GM21515 (cell line): ENCODE measurements around the gene CORO1C.

ENCODE experiments used
- ATAC-seq: cut with Tn5 transposase; IDR thresholded peaks from one replicate; pipeline ENCODE4 v1.9.1; 2021; ENCODE audit not compliant: unreplicated experiment

CORO1C gene

GRCh38 chr12:108700833-108701541 is 30.3 kb downstream of the CORO1C start:
- ATAC-seq = no peak

GRCh38 chr12:108699955-108700563 is 31.3 kb downstream of the CORO1C start:
- no peak for ATAC-seq

GRCh38 chr12:108697905-108698304 is 33.4 kb downstream of the CORO1C start:
- ATAC-seq = no peak

- no peak for ATAC-seq
Observed at GRCh38 chr12:108696996-108697290, 34.4 kb downstream of the CORO1C start.

GRCh38 chr12:108696111-108696995 is 35.0 kb downstream of the CORO1C start:
- ATAC-seq = no peak

GRCh38 chr12:108694812-108695278 is 36.5 kb downstream of the CORO1C start:
- ATAC-seq = no peak

- ATAC-seq = no peak
Observed at GRCh38 chr12:108693751-108694150, 37.6 kb downstream of the CORO1C start.

- ATAC-seq = no peak
Observed at GRCh38 chr12:108693186-108693730, 38.1 kb downstream of the CORO1C start.

- peak; percentile 11 for ATAC-seq
Observed at GRCh38 chr12:108691998-108692808, 39.1 kb downstream of the CORO1C start.

GRCh38 chr12:108691175-108691997 is 39.9 kb downstream of the CORO1C start:
- ATAC-seq = peak; percentile 70

- no peak for ATAC-seq
Observed at GRCh38 chr12:108690542-108691174, 40.7 kb downstream of the CORO1C start.

- no peak for ATAC-seq
Observed at GRCh38 chr12:108690191-108690518, 41.2 kb downstream of the CORO1C start.

- no peak for ATAC-seq
Observed at GRCh38 chr12:108689314-108690190, 41.8 kb downstream of the CORO1C start.

GRCh38 chr12:108686780-108687179 is 44.5 kb downstream of the CORO1C start:
- ATAC-seq = no peak

- no peak for ATAC-seq
Observed at GRCh38 chr12:108685469-108686260, 45.7 kb downstream of the CORO1C start.

GRCh38 chr12:108683906-108684556 is 47.3 kb downstream of the CORO1C start:
- ATAC-seq = no peak

- ATAC-seq = no peak
Observed at GRCh38 chr12:108681317-108681716, 50.0 kb downstream of the CORO1C start.
